HL-60/S4 (cell line): ENCODE results near the gene PCDH11X.
"Not testable (repeated sequence)": the region's sequence is repeated elsewhere in the genome, so short reads cannot be mapped to it uniquely, and the experiment has no call there.

Experiments
- in situ Hi-C: fragments of 300-500 bp; cut with MboI; formaldehyde crosslinking; loops from 2 replicates; pipeline ENCODE4 v1.14.3; 2022; ENCODE audit warnings: low sequenced_read_pairs

The PCDH11X gene

GRCh38 chrX:91779135-91779534 lies at the start of gene PCDH11X:
PCDH11X (plus strand) TSS chrX:91779375; CDS start chrX:91835505, 56,130 bp downstream.
- in situ Hi-C loops: not testable (repeated sequence)

GRCh38 chrX:91747446-91747845 lies 31.7 kb upstream of the PCDH11X start:
- in situ Hi-C loops: not testable (repeated sequence)

- in situ Hi-C loops: not testable (repeated sequence)
Measured at GRCh38 chrX:91753022-91753421, 26.2 kb upstream of the PCDH11X start.

- in situ Hi-C loops: not testable (repeated sequence)
Measured at GRCh38 chrX:91770619-91771488, 8.3 kb upstream of the PCDH11X start.

- in situ Hi-C loops: not testable (repeated sequence)
Measured at GRCh38 chrX:91773943-91774342, 5.2 kb upstream of the PCDH11X start.

GRCh38 chrX:91780008-91780407 lies 833 bp downstream of the PCDH11X start:
- in situ Hi-C loops: not testable (repeated sequence)

- in situ Hi-C loops: not testable (repeated sequence)
Measured at GRCh38 chrX:91780698-91781097, 1.5 kb downstream of the PCDH11X start.

- in situ Hi-C loops: not testable (repeated sequence)
Measured at GRCh38 chrX:91781553-91782298, 2.6 kb downstream of the PCDH11X start.

GRCh38 chrX:91782825-91783224 lies 3.6 kb downstream of the PCDH11X start:
- in situ Hi-C loops: not testable (repeated sequence)

- in situ Hi-C loops: not testable (repeated sequence)
Measured at GRCh38 chrX:91817537-91817936, 38.4 kb downstream of the PCDH11X start.

- in situ Hi-C loops: not testable (repeated sequence)
Measured at GRCh38 chrX:91825321-91825720, 46.1 kb downstream of the PCDH11X start.
